Transverse colon (tissue), 4 donors: ENCODE measurements around the gene FAM135A.

Experiments
- CTCF ChIP-seq, 5 experiments: fragments of 200-600 bp in 3 of 5; fragments of 450-650 bp in 2 of 5; sonication (generic) in 3 of 5; IDR thresholded peaks; 1 replicate in 2 of 5; 2 replicates in 3 of 5; pipeline ENCODE4 v1.5.1; 2016 to 2017; ENCODE audit warnings: antibody characterized with exemption in 5 of 5, inconsistent platforms in 3 of 5, mild to moderate bottlenecking in 2 of 5, moderate library complexity in 1 of 5
- EP300 ChIP-seq: sonication (generic); formaldehyde crosslinking; IDR thresholded peaks from one replicate; pipeline ENCODE4 v1.6.1; 2017; ENCODE audit warnings: antibody characterized with exemption, low read depth
- POLR2A ChIP-seq: fragments of 450-650 bp; IDR thresholded peaks from one replicate; pipeline ENCODE4 v1.6.1; 2016; ENCODE audit warnings: antibody characterized with exemption, mild to moderate bottlenecking, moderate library complexity
- POLR2AphosphoS5 ChIP-seq, 3 donors: sonication (generic); formaldehyde crosslinking; IDR thresholded peaks; one replicate each; pipeline ENCODE4 v1.6.1; 2016; ENCODE audit warnings: antibody characterized with exemption in 3 of 3

- TF ChIP-seq CTCF (IDR thresholded peaks at IDR 0.05) (no peak), POLR2AphosphoS5 (IDR thresholded peaks at IDR 0.05) (no peak), POLR2A (no peak), EP300 (no peak)
Measured at GRCh38 chr6:70409216-70409615, 4.1 kb upstream of the FAM135A start.
